ENCODE data around the gene TRPV3.
"Not testable (repeated sequence)": the region's sequence is repeated elsewhere in the genome, so short reads cannot be mapped to it uniquely, and the experiment has no call there.

TRPV3 gene

GRCh38 chr17:3572231-3572630 is 14.6 kb upstream of the TRPV3 start:
- H3K27ac Mint-ChIP-seq: no peak overlapping the region
- no peak overlapping the region for H3K4me3 Mint-ChIP-seq
- no peaks in the 10 kb centered on the region for H3K27me3 Mint-ChIP-seq (ENCODE audit: low read depth, poor library complexity)
- peaks cover 39% of the 10 kb centered on the region for H3K36me3 Mint-ChIP-seq (ENCODE audit: low read depth)
- H3K9me3 Mint-ChIP-seq: no peaks in the 10 kb centered on the region
- no peak for TF ChIP-seq CTCF (IDR thresholded peaks at IDR 0.05)
- DNase-seq: no peak
- peaks cover 6% of the 10 kb centered on the region for H3K4me1 Mint-ChIP-seq

GRCh38 chr17:3571043-3571900 is 13.7 kb upstream of the TRPV3 start:
- DNase-seq: no peak
- Mint-ChIP-seq H3K4me3 (no peak overlapping the region), H3K36me3 (ENCODE audit: low read depth) (peaks cover 41% of the 10 kb centered on the region), H3K9me3 (no peaks in the 10 kb centered on the region), H3K27me3 (ENCODE audit: low read depth, poor library complexity) (no peaks in the 10 kb centered on the region), H3K27ac (no peak overlapping the region), H3K4me1 (no peaks in the 10 kb centered on the region)
- TF ChIP-seq CTCF (IDR thresholded peaks at IDR 0.05): no peak

GRCh38 chr17:3569534-3570137 is 12.0 kb upstream of the TRPV3 start:
- peaks cover 44% of the 10 kb centered on the region for H3K36me3 Mint-ChIP-seq (ENCODE audit: low read depth)
- no peak overlapping the region for H3K27ac Mint-ChIP-seq
- H3K27me3 Mint-ChIP-seq (ENCODE audit: low read depth, poor library complexity): no peaks in the 10 kb centered on the region
- no peak overlapping the region for H3K4me3 Mint-ChIP-seq
- no peak for TF ChIP-seq CTCF (IDR thresholded peaks at IDR 0.05)
- H3K4me1 Mint-ChIP-seq: no peaks in the 10 kb centered on the region
- no peak for DNase-seq
- H3K9me3 Mint-ChIP-seq: peaks cover 7% of the 10 kb centered on the region

- no peak overlapping the region for H3K27ac Mint-ChIP-seq
- no peaks in the 10 kb centered on the region for H3K4me1 Mint-ChIP-seq
- TF ChIP-seq CTCF (IDR thresholded peaks at IDR 0.05): no peak
- peaks cover 12% of the 10 kb centered on the region for H3K9me3 Mint-ChIP-seq
- peaks cover 50% of the 10 kb centered on the region for H3K36me3 Mint-ChIP-seq (ENCODE audit: low read depth)
- no peak overlapping the region for H3K4me3 Mint-ChIP-seq
- no peaks in the 10 kb centered on the region for H3K27me3 Mint-ChIP-seq (ENCODE audit: low read depth, poor library complexity)
- no peak for DNase-seq
Measured at GRCh38 chr17:3566551-3566950, 8.9 kb upstream of the TRPV3 start.

- Mint-ChIP-seq H3K4me1 (no peaks in the 10 kb centered on the region), H3K27ac (no peak overlapping the region), H3K4me3 (no peak overlapping the region), H3K36me3 (ENCODE audit: low read depth) (peaks cover 45% of the 10 kb centered on the region), H3K27me3 (ENCODE audit: low read depth, poor library complexity) (no peaks in the 10 kb centered on the region), H3K9me3 (peaks cover 15% of the 10 kb centered on the region)
- no peak for TF ChIP-seq CTCF (IDR thresholded peaks at IDR 0.05)
- no peak for DNase-seq
Measured at GRCh38 chr17:3565143-3565542, 7.5 kb upstream of the TRPV3 start.

GRCh38 chr17:3564241-3564640 is 6.6 kb upstream of the TRPV3 start:
- not testable (repeated sequence) for H3K27ac Mint-ChIP-seq; H3K4me1 Mint-ChIP-seq; H3K4me3 Mint-ChIP-seq; DNase-seq; H3K27me3 Mint-ChIP-seq (ENCODE audit: low read depth, poor library complexity)
- H3K9me3 Mint-ChIP-seq: peaks cover 15% of the 10 kb centered on the region
- H3K36me3 Mint-ChIP-seq (ENCODE audit: low read depth): peaks cover 40% of the 10 kb centered on the region
